SK-N-MC (cell line): Measurements from ENCODE around the gene ESR2.

Experiments
- EZH2 ChIP-seq: fragments of 200-600 bp; sonication (generic); IDR thresholded peaks from one replicate; pipeline ENCODE4 v1.6.1; 2017; ENCODE audit warnings: antibody characterized with exemption
- POLR2AphosphoS5 ChIP-seq: IDR thresholded peaks from 2 replicates; pipeline ENCODE4 v1.6.1; 2012; ENCODE audit warnings: mild to moderate bottlenecking, low read depth, low read length, borderline replicate concordance

DNA sequence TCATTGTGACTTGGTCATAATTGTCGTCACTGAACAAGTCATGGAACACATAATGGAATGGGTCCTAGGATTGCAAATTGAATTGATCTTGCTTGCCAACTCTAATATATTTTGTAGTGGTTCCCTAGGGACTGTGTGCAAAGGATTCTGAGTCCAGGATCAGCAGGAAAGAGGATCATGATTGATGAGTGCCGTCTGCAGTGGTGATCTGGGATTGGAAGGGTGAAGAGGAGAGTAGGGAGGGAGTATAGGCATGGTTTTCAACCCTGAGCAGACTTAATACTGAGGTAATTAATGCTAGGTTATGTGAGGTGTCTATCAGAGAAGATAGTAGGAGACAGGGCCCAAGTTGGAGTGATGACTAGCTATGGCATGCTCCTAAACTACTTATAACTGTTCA is 168.9 kb downstream of the ESR2 start:
- TF ChIP-seq POLR2AphosphoS5 (no peak), EZH2 (no peak)
